Measurements from ENCODE around the gene PCA3.
"Not testable (repeated sequence)": the region's sequence is repeated elsewhere in the genome, so short reads cannot be mapped to it uniquely, and the experiment has no call there.

PCA3 gene

GRCh38 chr9:76764138-76764537, at the start of gene PCA3:
TSS of gene PCA3 (plus strand) at chr9:76764438.
- no peak for DNase-seq

GRCh38 chr9:76716085-76716672, 48.1 kb upstream of the PCA3 start:
- DNase-seq: no peak

- no peak for DNase-seq
These were observed 47.1 kb upstream of the PCA3 start for GRCh38 chr9:76717176-76717575.

GRCh38 chr9:76717613-76718012, 46.6 kb upstream of the PCA3 start:
- DNase-seq: no peak

GRCh38 chr9:76718166-76718565, 46.1 kb upstream of the PCA3 start:
- no peak for DNase-seq

GRCh38 chr9:76720245-76720644, 44.0 kb upstream of the PCA3 start:
- DNase-seq: no peak

- DNase-seq: no peak
These were observed 39.2 kb upstream of the PCA3 start for GRCh38 chr9:76725011-76725546.

GRCh38 chr9:76725885-76726284, 38.4 kb upstream of the PCA3 start:
- DNase-seq: no peak

GRCh38 chr9:76729116-76729515, 35.1 kb upstream of the PCA3 start:
- no peak for DNase-seq

GRCh38 chr9:76729980-76730737, 34.1 kb upstream of the PCA3 start:
- DNase-seq: peak in 1 of 2 experiments; percentile 1

- DNase-seq: no peak
These were observed 33.4 kb upstream of the PCA3 start for GRCh38 chr9:76730801-76731200.

- no peak for DNase-seq
These were observed 31.8 kb upstream of the PCA3 start for GRCh38 chr9:76732341-76732958.

- no peak for DNase-seq
These were observed 31.1 kb upstream of the PCA3 start for GRCh38 chr9:76733096-76733495.

GRCh38 chr9:76734716-76735115, 29.5 kb upstream of the PCA3 start:
- no peak for DNase-seq

GRCh38 chr9:76737154-76737902, 26.9 kb upstream of the PCA3 start:
- DNase-seq: no peak

- no peak for DNase-seq
These were observed 25.8 kb upstream of the PCA3 start for GRCh38 chr9:76738402-76738801.

- no peak for DNase-seq
These were observed 22.7 kb upstream of the PCA3 start for GRCh38 chr9:76741524-76741923.

GRCh38 chr9:76742890-76743289, 21.3 kb upstream of the PCA3 start:
- DNase-seq: not testable (repeated sequence)

- DNase-seq: no peak
These were observed 20.3 kb upstream of the PCA3 start for GRCh38 chr9:76743931-76744330.

- DNase-seq: no peak
These were observed 19.9 kb upstream of the PCA3 start for GRCh38 chr9:76744336-76744735.

GRCh38 chr9:76751001-76751400, 13.2 kb upstream of the PCA3 start:
- DNase-seq: peak in 1 of 2 experiments; percentile 65

GRCh38 chr9:76756268-76756640, 8.0 kb upstream of the PCA3 start:
- peak in 1 of 2 experiments; percentile 53 for DNase-seq

GRCh38 chr9:76756941-76757673, 7.1 kb upstream of the PCA3 start:
- no peak for DNase-seq
